CD4-positive, alpha-beta T cell treated with Interleukin-4 for 4 hours (primary cell): Measurements from ENCODE around the gene COL27A1.

Source experiments
- DNase-seq: peaks from one replicate; pipeline ENCODE4 v3.0.0-alpha.2; 2020

Gene COL27A1

GRCh38 chr9:114169029-114169951 is 14.0 kb downstream of the COL27A1 start:
- DNase-seq: no peak

GRCh38 chr9:114169952-114170770 is 14.8 kb downstream of the COL27A1 start:
- DNase-seq: no peak

GRCh38 chr9:114170771-114171461 is 15.6 kb downstream of the COL27A1 start:
- no peak for DNase-seq

- no peak for DNase-seq
Observed at GRCh38 chr9:114171500-114171899, 16.2 kb downstream of the COL27A1 start.

- DNase-seq: no peak
Observed at GRCh38 chr9:114172981-114173833, 17.9 kb downstream of the COL27A1 start.

GRCh38 chr9:114174557-114174875 is 19.2 kb downstream of the COL27A1 start:
- DNase-seq: no peak

- no peak for DNase-seq
Observed at GRCh38 chr9:114174876-114175771, 19.8 kb downstream of the COL27A1 start.

- no peak for DNase-seq
Observed at GRCh38 chr9:114176624-114177291, 21.4 kb downstream of the COL27A1 start.

GRCh38 chr9:114177423-114178064 is 22.2 kb downstream of the COL27A1 start:
- no peak for DNase-seq

- no peak for DNase-seq
Observed at GRCh38 chr9:114178076-114178475, 22.7 kb downstream of the COL27A1 start.

GRCh38 chr9:114178756-114179450 is 23.6 kb downstream of the COL27A1 start:
- no peak for DNase-seq

- DNase-seq: no peak
Observed at GRCh38 chr9:114179516-114179915, 24.2 kb downstream of the COL27A1 start.

- DNase-seq: no peak
Observed at GRCh38 chr9:114180696-114181606, 25.6 kb downstream of the COL27A1 start.

- DNase-seq: no peak
Observed at GRCh38 chr9:114181607-114182409, 26.5 kb downstream of the COL27A1 start.

- DNase-seq: no peak
Observed at GRCh38 chr9:114183006-114183405, 27.7 kb downstream of the COL27A1 start.

GRCh38 chr9:114184071-114184470 is 28.7 kb downstream of the COL27A1 start:
- no peak for DNase-seq

GRCh38 chr9:114184866-114185265 is 29.5 kb downstream of the COL27A1 start:
- no peak for DNase-seq
